Fibroblast of pulmonary artery (primary cell): ENCODE measurements around the gene CFAP73.

Experiments used
- DNase-seq: peaks from one replicate; pipeline ENCODE4 v3.0.0-alpha.2; 2010; ENCODE audit warnings: low read depth
- H3K4me3 ChIP-seq: replicated peaks from 2 replicates; pipeline ENCODE4 v1.5.1; 2011; ENCODE audit warnings: low read depth, mild to moderate bottlenecking, control low read depth, low read length, moderate library complexity
- CTCF ChIP-seq: IDR thresholded peaks from 2 replicates; pipeline ENCODE4 v1.5.1; 2011; ENCODE audit warnings: mild to moderate bottlenecking, control low read depth, low read length, inconsistent platforms; ENCODE audit errors: missing control alignments

CFAP73 gene

DNA sequence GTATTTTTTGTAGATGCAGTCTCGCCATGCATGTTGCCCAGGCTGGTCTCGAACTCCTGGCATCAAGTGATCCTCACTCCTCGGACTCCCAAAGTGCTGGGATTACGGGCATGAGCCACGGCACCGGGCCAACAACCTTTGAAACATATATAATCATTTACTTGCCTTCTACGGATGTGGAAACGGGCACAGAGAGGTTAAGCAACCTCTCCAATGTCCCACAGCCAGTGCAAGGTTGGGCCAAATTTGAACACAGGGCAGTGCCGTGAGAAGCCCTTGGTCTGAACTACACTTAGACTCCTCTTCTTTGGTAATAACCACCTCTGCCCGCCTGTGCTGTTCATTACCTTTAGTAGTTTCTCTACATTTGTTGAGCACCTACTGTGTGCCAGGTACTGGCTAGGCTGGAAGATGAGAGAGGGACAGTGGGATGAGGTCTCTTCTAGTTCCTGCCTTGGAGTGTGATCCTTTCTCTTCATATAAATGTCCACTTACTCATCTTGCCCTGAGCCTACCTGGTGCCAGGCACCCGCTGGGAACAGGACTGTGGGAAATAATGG is 33.6 kb downstream of the CFAP73 start:
- DNase-seq = no peak
- TF ChIP-seq CTCF = no peak
- no peak overlapping the region for H3K4me3 ChIP-seq

DNA sequence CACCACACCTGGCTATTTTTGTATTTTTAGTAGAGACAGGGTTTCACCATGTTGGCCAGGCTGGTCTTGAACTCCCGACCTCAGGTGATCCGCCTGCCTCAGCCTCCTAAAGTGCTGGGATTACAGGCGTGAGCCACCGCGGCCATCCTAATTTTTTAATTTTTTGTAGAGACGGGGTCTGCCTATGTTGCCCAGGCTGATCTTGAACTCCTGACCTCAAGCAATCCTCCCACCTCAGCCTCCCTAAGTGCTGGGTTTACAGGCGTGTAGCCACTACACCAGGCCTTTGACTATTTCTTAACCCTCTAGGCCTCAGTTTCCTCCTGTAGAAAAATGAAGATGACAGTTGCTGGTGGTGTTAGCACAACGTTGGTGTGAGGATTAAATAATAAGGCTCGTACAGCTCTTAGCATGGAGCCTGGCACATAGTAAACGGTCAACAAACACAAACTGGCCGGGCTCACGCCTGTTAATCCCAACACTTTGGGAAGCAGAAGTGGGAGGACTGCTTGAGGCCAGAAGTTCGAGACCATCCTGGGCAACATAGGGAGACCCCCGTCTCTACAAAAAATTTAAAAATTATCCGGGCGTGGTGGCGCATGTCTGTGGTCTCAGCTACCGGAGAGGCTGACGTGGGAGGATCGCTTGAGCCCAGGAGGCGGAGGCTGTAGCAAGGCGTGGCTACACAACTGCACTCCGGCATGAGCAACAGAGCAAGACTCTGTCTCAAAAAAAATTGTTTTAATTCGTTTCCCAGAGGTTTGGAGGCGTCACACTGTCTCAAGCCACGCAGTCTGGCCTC is 34.8 kb downstream of the CFAP73 start:
- no peak for DNase-seq
- H3K4me3 ChIP-seq = peak overlapping the region; percentile 82
- TF ChIP-seq CTCF = no peak

DNA sequence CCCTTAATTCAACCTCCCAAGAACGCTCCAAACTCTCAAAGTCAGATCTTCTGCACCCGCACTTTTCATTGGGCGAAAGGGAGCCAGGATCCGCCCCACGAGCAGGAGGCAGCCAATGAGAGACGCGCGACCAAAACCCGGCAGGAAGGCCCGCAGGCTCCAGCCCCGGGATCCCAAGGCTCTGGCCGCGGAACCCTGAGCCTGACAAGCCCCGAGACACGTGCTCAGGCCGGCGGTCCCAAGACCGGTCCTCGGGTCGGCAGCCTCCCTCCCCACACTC is 35.3 kb downstream of the CFAP73 start:
- TF ChIP-seq CTCF = no peak
- H3K4me3 ChIP-seq = peak overlapping the region; percentile 82
- peak; percentile 91 for DNase-seq

DNA sequence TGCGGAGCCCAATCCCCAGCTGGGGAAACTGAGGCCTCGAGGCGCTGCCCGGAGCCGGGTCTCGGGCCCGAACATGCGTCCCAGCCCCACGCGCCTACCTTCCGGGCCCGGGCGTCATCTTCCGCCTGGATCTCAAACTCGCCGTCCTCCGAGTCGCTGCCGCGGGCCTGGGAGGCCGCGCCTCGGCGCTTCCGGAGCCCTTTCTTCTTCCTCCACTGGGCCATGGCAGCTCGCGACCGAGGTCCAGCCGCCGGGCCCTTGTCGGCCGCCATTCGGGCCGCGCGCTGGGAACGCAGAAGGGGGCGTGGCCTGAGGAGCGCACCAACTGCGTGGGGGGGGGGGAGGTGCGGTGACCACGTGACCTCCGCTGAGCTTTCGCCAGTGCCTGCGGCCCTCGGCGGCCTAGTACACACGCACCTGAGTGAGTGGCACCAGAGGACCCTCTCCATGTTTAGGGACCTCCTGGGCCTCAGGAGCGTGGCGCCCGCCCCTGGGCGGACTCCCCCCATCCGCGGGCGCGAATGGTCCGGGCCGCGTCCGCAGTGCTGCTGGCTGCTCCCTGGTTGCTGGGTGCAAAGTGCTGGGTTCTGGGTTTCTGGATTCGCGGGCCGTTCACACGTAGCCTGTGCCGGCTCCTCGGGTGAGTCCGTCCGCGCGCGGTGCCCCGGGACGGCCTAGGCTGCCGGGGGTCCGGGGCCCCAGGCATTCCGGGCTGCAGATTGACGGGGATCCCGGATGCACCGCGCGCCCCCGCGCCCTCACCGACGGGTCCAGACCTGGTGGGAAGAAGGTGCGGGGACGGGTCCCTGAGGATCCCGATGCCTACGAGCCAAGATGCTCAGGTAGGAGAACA is 35.9 kb downstream of the CFAP73 start, which contains the start of the genes DDX54 and RITA1:
Gene DDX54 (minus strand): TSS at position 299 of the 853 bp plus-strand sequence. CDS start 27 bp downstream, at position 272.
Gene RITA1 (plus strand): TSS at position 542 of the 853 bp plus-strand sequence. CDS start 1,026 bp downstream, outside the sequence.
- no peak for TF ChIP-seq CTCF
- peak; percentile 76 for DNase-seq
- peak within 1 kb of the TSS; percentile 82 for H3K4me3 ChIP-seq

DNA sequence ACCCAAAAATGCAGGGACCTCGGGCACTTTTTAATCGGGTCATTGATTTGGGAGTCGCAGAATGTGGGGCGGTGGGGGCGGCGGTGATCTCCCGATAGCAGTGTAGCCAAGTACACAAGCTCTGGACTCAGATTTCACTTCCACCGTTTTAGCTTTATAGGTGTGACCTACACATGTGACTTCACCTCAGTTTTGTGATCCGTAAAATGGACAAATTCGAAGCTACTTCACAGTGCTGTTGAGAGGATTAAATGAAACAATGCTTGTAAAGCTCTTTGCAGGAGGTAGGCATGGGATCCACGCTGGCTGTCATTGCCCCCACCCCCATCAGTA is 36.5 kb downstream of the CFAP73 start:
- TF ChIP-seq CTCF = no peak
- peak overlapping the region; percentile 82 for H3K4me3 ChIP-seq
- DNase-seq = peak; percentile 27

- no peak for DNase-seq
- H3K4me3 ChIP-seq = peak overlapping the region; percentile 82
- TF ChIP-seq CTCF = no peak
These were observed 37.3 kb downstream of the CFAP73 start for GRCh38 chr12:113186666-113187325.
